Fibroblast of villous mesenchyme (primary cell): ENCODE measurements around the gene DYNC1I1. TPM values are rescaled to one million over a fixed set of nuclear protein-coding genes. Genes with fewer than 3 reads are reported as not detected.

Experiments used
- DNase-seq: peaks from one replicate; pipeline ENCODE4 v3.0.0-alpha.2; 2010; ENCODE audit warnings: low read depth
- H3K4me3 ChIP-seq: 2 replicates; pipeline ENCODE4 v1.5.1; 2011; ENCODE audit warnings: low read depth, mild to moderate bottlenecking, low read length
- CTCF ChIP-seq: IDR thresholded peaks from 2 replicates; pipeline ENCODE4 v1.5.1; 2012; ENCODE audit warnings: low read depth, mild to moderate bottlenecking, low read length; ENCODE audit not compliant: insufficient read depth
- total RNA-seq: library from RNA; depleted of rRNA; stranded (reverse); fragments of >200 nt; gene quantifications from 2 replicates; pipeline ENCODE4 v1.2.3, GENCODE V29; 2012

Gene DYNC1I1
- total RNA-seq, 1 donor, result 0.43 TPM

GRCh38 chr7:96045181-96045580 lies 272.8 kb downstream of the DYNC1I1 start:
- no peak for DNase-seq
- TF ChIP-seq CTCF, result no peak
- no peak overlapping the region for H3K4me3 ChIP-seq

GRCh38 chr7:96045919-96046318 lies 273.6 kb downstream of the DYNC1I1 start:
- no peak for DNase-seq
- H3K4me3 ChIP-seq, result no peak overlapping the region
- TF ChIP-seq CTCF, result no peak

- no peak for TF ChIP-seq CTCF
- H3K4me3 ChIP-seq, result no peak overlapping the region
Measured at GRCh38 chr7:96052289-96052688, 279.9 kb downstream of the DYNC1I1 start.

GRCh38 chr7:96052860-96053470 lies 280.6 kb downstream of the DYNC1I1 start:
- TF ChIP-seq CTCF, result no peak
- DNase-seq, result no peak
- H3K4me3 ChIP-seq, result no peak overlapping the region

More at GRCh38 chr7:96052289-96052688, 279.9 kb downstream of the DYNC1I1 start:
- no peak for DNase-seq

GRCh38 chr7:96055717-96056116 lies 283.4 kb downstream of the DYNC1I1 start:
- no peak for TF ChIP-seq CTCF
- H3K4me3 ChIP-seq, result no peak overlapping the region
- no peak for DNase-seq

GRCh38 chr7:96059075-96059474 lies 286.7 kb downstream of the DYNC1I1 start:
- DNase-seq, result no peak
- H3K4me3 ChIP-seq, result no peak overlapping the region
- no peak for TF ChIP-seq CTCF

GRCh38 chr7:96061009-96061408 lies 288.7 kb downstream of the DYNC1I1 start:
- DNase-seq, result no peak
- H3K4me3 ChIP-seq, result no peak overlapping the region
- no peak for TF ChIP-seq CTCF
